HepG2 (cell line): Measurements from ENCODE around the gene LYZL1. TPM values are rescaled to one million over a fixed set of nuclear protein-coding genes. Genes with fewer than 3 reads are reported as not detected.

ENCODE experiments used
- ATF2 ChIP-seq: sonication (generic); formaldehyde crosslinking; IDR thresholded peaks from 2 replicates; pipeline ENCODE4 v1.4.0; 2020; ENCODE audit warnings: missing genetic modification reagents
- HNRNPL ChIP-seq: fragments of 200-400 bp; formaldehyde crosslinking; IDR thresholded peaks from 2 replicates; pipeline ENCODE4 v1.6.1; 2017; ENCODE audit warnings: mild to moderate bottlenecking, low read depth, low read length
- MYC ChIP-seq: sonication (generic); formaldehyde crosslinking; IDR thresholded peaks from 2 replicates; pipeline ENCODE4 v1.9.0; 2021; ENCODE audit warnings: missing genetic modification reagents, borderline replicate concordance
- PRDM10 ChIP-seq: sonication (generic); formaldehyde crosslinking; IDR thresholded peaks from 2 replicates; pipeline ENCODE4 v1.4.0; 2020; ENCODE audit warnings: low read depth, missing genetic modification reagents
- SIN3A ChIP-seq: IDR thresholded peaks from 2 replicates; pipeline ENCODE4 v1.6.1; 2011; ENCODE audit warnings: low read depth, mild to moderate bottlenecking, control low read depth, low read length, borderline replicate concordance
- SSRP1 ChIP-seq: IDR thresholded peaks from 2 replicates; pipeline ENCODE4 v1.6.1; 2016; ENCODE audit warnings: control low read depth
- TBX2 ChIP-seq: sonication (generic); formaldehyde crosslinking; IDR thresholded peaks from 2 replicates; pipeline ENCODE4 v1.5.0; 2020; ENCODE audit warnings: missing genetic modification reagents, mild to moderate bottlenecking, borderline replicate concordance
- TFE3 ChIP-seq: IDR thresholded peaks from 2 replicates; pipeline ENCODE4 v1.6.1; 2016
- ZNF18 ChIP-seq: sonication (generic); formaldehyde crosslinking; IDR thresholded peaks from 2 replicates; pipeline ENCODE4 v1.8.0; 2022; ENCODE audit warnings: mild to moderate bottlenecking, missing genetic modification reagents; ENCODE audit not compliant: insufficient replicate concordance
- ZNF264 ChIP-seq: sonication (generic); formaldehyde crosslinking; IDR thresholded peaks from 2 replicates; pipeline ENCODE4 v1.4.0; 2020; ENCODE audit warnings: missing genetic modification reagents
- polyA plus RNA-seq, 8 experiments: library from polyadenylated mRNA; depleted of rRNA in 3 of 8; stranded (reverse) in 7 of 8; unstranded in 1 of 8; fragments of >200 nt; fragmentation: Illumina TruSeq in 4 of 8; extraction: Trizol in 4 of 8; gene quantifications; 2 replicates each; pipeline versions ENCODE4 v1.2.1 to v1.2.3, GENCODE V29; 2011 to 2016; ENCODE audit warnings: low read depth in 4 of 8, missing spikeins in 1 of 8, mixed read lengths in 1 of 8; ENCODE audit not compliant: insufficient read depth in 1 of 8
- total RNA-seq, 5 experiments: library from RNA; depleted of rRNA; stranded (reverse); fragments of >200 nt; fragmentation: Illumina TruSeq; extraction: Trizol; gene quantifications; 2 replicates each; pipeline ENCODE4 v1.2.3, GENCODE V29; 2016; ENCODE audit warnings: low read depth in 1 of 5
- TF ChIP-seq, protein P1 (sequence below): sonication (generic); formaldehyde crosslinking; conservative IDR thresholded peaks from 2 replicates; pipeline ENCODE4 v1.4.0; 2020; ENCODE audit warnings: missing genetic modification reagents
- TF ChIP-seq, protein P2 (sequence below): sonication (generic); formaldehyde crosslinking; conservative IDR thresholded peaks from 2 replicates; pipeline ENCODE4 v1.4.0; 2020; ENCODE audit warnings: mild to moderate bottlenecking, missing genetic modification reagents, moderate library complexity

The LYZL1 gene
- total and polyA plus RNA-seq, 2 of the 13 experiments (the other 11 are each of a cell fraction or from before 2014, with no cell fraction given): not detected

DNA sequence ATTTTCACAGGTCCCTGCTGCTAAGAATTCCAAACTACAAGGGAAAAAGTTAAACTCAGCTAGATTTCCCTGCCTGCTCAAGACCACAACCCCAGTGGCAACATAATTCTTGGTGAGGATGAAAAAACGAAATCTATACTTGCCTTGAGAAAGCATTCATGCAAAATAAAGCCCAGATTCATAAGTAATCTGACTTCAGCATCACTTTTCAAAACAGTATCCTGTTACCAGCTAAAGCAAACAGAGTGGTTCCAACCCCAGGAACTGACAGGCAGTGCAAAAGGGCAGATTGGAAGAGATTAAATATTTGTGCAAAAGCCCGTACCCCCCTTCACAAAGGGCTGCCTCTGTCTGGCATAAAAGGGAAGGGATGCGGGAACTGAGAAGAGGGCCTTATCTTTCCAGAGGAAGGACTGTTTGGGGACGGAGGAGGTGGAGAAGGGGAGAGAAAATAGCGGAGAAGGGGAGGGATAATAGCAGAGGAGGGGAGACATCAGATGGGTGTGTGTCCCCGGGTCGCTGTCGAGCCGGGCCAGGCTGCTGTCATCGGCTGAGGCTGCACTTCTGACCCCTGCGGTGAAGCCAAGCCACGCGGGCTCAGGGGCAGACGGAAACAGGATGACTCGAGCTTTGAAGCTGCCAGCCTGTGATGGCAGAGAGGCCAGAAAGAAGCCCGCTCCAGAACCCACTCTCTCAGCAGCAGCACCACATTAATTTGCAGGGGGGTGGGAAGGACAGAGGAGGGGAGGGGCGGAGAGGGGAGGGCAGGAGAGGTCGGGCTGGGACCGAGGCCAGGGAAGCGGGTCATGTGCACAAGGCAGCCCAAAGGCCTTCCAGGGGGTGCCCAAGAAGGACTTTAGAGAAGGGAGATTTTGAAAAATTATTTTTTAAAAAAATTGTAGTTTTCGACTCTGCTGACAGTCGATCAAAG, 29.5 kb downstream of the LYZL1 start (continued):
- TF ChIP-seq SSRP1 (CRISPR knock-in tag) (0 out of 2 replicates have a peak, but pooled peaks have one; percentile 12), SIN3A (peak; percentile 27; the same call in 1 of the 2 replicates), ZNF264 (CRISPR knock-in tag) (peak; percentile 48), ZNF18 (CRISPR knock-in tag) (peak; percentile 68), TBX2 (CRISPR knock-in tag) (peak; percentile 64), HNRNPL (peak; percentile 87), MYC (CRISPR knock-in tag) (peak; percentile 69; the same call in 1 of the 2 replicates), ATF2 (CRISPR knock-in tag) (peak; percentile 21; the same call in 1 of the 2 replicates), PRDM10 (CRISPR knock-in tag) (peak; percentile 30), TFE3 (CRISPR knock-in tag) (peak; percentile 34; the same call in 1 of the 2 replicates)
- TF ChIP-seq, protein P1, sequence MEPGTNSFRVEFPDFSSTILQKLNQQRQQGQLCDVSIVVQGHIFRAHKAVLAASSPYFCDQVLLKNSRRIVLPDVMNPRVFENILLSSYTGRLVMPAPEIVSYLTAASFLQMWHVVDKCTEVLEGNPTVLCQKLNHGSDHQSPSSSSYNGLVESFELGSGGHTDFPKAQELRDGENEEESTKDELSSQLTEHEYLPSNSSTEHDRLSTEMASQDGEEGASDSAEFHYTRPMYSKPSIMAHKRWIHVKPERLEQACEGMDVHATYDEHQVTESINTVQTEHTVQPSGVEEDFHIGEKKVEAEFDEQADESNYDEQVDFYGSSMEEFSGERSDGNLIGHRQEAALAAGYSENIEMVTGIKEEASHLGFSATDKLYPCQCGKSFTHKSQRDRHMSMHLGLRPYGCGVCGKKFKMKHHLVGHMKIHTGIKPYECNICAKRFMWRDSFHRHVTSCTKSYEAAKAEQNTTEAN (CRISPR knock-in tag): peak; percentile 39
- TF ChIP-seq, protein P2, sequence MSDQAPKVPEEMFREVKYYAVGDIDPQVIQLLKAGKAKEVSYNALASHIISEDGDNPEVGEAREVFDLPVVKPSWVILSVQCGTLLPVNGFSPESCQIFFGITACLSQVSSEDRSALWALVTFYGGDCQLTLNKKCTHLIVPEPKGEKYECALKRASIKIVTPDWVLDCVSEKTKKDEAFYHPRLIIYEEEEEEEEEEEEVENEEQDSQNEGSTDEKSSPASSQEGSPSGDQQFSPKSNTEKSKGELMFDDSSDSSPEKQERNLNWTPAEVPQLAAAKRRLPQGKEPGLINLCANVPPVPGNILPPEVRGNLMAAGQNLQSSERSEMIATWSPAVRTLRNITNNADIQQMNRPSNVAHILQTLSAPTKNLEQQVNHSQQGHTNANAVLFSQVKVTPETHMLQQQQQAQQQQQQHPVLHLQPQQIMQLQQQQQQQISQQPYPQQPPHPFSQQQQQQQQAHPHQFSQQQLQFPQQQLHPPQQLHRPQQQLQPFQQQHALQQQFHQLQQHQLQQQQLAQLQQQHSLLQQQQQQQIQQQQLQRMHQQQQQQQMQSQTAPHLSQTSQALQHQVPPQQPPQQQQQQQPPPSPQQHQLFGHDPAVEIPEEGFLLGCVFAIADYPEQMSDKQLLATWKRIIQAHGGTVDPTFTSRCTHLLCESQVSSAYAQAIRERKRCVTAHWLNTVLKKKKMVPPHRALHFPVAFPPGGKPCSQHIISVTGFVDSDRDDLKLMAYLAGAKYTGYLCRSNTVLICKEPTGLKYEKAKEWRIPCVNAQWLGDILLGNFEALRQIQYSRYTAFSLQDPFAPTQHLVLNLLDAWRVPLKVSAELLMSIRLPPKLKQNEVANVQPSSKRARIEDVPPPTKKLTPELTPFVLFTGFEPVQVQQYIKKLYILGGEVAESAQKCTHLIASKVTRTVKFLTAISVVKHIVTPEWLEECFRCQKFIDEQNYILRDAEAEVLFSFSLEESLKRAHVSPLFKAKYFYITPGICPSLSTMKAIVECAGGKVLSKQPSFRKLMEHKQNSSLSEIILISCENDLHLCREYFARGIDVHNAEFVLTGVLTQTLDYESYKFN (CRISPR knock-in tag): peak; percentile 88
